Measurements from ENCODE around the gene SPINT3. TPM values are rescaled to one million over a fixed set of nuclear protein-coding genes. Genes with fewer than 3 reads are reported as not detected.

SPINT3 gene
- total RNA-seq, 1 experiment from 2014 or later = not detected

DNA sequence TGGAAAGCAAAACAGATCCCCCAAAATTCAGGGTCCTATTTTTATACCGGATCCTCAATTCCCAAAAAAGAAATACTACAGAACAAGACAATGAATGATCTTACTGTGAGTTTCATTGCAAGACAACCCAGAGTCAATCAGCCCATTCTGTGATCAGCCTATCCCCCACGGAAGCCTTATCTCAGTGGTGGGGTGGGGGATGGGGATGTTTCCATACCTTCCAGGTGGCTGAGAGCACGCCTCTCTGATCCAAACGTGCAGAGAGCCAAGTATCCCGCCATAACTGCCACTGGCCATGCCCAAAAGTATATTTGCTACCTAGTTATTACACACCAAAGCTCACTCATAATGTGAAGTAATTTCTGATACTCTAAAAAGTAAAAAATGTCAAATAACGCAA, 30.7 kb downstream of the SPINT3 start:
- no peaks in the 10 kb centered on the region for H3K27me3 ChIP-seq (ENCODE audit: insufficient read depth, low read length)
- BruUV-seq (replicated peaks) = no TSS peak
- CTCF ChIA-PET = interaction anchor here (1.3 kb wide), 1 partner anchor 389 kb away, joined by 4 read pairs; no protein-coding TSS in a partner anchor
- TF ChIP-seq EZH2 (IDR thresholded peaks at IDR 0.05) (no peak), POLR2AphosphoS5 (IDR thresholded peaks at IDR 0.05; ENCODE audit: low read depth, low read length) (no peak)
- TF ChIP-seq, protein P1, sequence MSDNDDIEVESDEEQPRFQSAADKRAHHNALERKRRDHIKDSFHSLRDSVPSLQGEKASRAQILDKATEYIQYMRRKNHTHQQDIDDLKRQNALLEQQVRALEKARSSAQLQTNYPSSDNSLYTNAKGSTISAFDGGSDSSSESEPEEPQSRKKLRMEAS (IDR thresholded peaks at IDR 0.05) = no peak
- H3K4me2 ChIP-seq (ENCODE audit: low read length) = no peak overlapping the region
- no peak overlapping the region for H3K27ac ChIP-seq (ENCODE audit: low read depth, low read length)
- H3K9ac ChIP-seq (ENCODE audit: low read length) = no peak overlapping the region
- H3K36me3 ChIP-seq (ENCODE audit: control insufficient read depth in 1 of 2, insufficient read depth in 2 of 2, low read length in 2 of 2) = no peaks in the 10 kb centered on the region
- POLR2A ChIA-PET = no interaction called here
- H3K4me1 ChIP-seq (ENCODE audit: control insufficient read depth in 1 of 2, insufficient read depth in 2 of 2, low read length in 2 of 2) = peaks cover 0 to 12% of the 10 kb centered on the region in 2 experiments; a peak in 2 of 4 replicates
- DNase-seq (ENCODE audit: low read depth, low spot score) (no peak), ATAC-seq (no peak)
- H3K9me3 ChIP-seq (ENCODE audit: control insufficient read depth in 1 of 2, insufficient read depth in 1 of 2, low read depth in 1 of 2, low read length in 2 of 2) = no peaks in the 10 kb centered on the region
- H3K9me2 ChIP-seq (ENCODE audit: insufficient read depth) = no peaks in the 10 kb centered on the region
- no peak overlapping the region for H2AFZ ChIP-seq (ENCODE audit: low read depth, low read length, poor library complexity, severe bottlenecking)
- H4K20me1 ChIP-seq (ENCODE audit: insufficient read depth) = no peaks in the 10 kb centered on the region
- H3K4me3 ChIP-seq (replicated peaks in 1 of 2; ENCODE audit: low read depth in 1 of 2, low read length in 2 of 2) = no peak overlapping the region
- intact Hi-C loops (cut with micrococcal nuclease) = no loop called here
- H3K79me2 ChIP-seq (ENCODE audit: insufficient read depth, low read length) = no peaks in the 10 kb centered on the region
- RAD21 ChIA-PET (ENCODE audit: low non-redundant PET in 1 of 2, low total read pairs in 2 of 2, uncharacterized antibody in 2 of 2, unreplicated experiment in 2 of 2) = no interaction called here

DNA sequence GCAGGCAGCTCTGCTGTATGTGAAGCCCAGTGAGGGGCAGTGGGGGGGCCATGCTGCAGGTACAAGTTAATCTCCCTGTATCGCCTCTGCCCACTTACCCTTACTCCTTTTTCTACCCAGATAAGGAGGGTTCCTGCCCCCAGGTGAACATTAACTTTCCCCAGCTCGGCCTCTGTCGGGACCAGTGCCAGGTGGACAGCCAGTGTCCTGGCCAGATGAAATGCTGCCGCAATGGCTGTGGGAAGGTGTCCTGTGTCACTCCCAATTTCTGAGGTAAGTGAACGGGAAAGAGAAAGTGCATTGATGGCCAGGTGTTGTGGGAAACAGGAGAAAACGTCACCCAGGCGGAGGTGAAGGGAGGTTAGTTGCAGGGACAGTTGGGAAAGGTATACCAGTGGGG, 35.6 kb downstream of the SPINT3 start:
- Histone ChIP-seq H3K27me3 (ENCODE audit: insufficient read depth, low read length) (peaks cover 7% of the 10 kb centered on the region; the same call in 1 of the 2 replicates), H3K9ac (ENCODE audit: low read length) (no peak overlapping the region), H3K4me3 (replicated peaks in 1 of 2; ENCODE audit: low read depth in 1 of 2, low read length in 2 of 2) (no peak overlapping the region), H3K9me3 (ENCODE audit: control insufficient read depth in 1 of 2, insufficient read depth in 1 of 2, low read depth in 1 of 2, low read length in 2 of 2) (no peaks in the 10 kb centered on the region), H3K4me2 (ENCODE audit: low read length) (no peak overlapping the region), H3K27ac (ENCODE audit: low read depth, low read length) (no peak overlapping the region), H3K9me2 (ENCODE audit: insufficient read depth) (no peaks in the 10 kb centered on the region), H4K20me1 (ENCODE audit: insufficient read depth) (no peaks in the 10 kb centered on the region), H3K36me3 (ENCODE audit: control insufficient read depth in 1 of 2, insufficient read depth in 2 of 2, low read length in 2 of 2) (no peaks in the 10 kb centered on the region), H2AFZ (ENCODE audit: low read depth, low read length, poor library complexity, severe bottlenecking) (no peak overlapping the region), H3K79me2 (ENCODE audit: insufficient read depth, low read length) (no peaks in the 10 kb centered on the region), H3K4me1 (ENCODE audit: control insufficient read depth in 1 of 2, insufficient read depth in 2 of 2, low read length in 2 of 2) (no peaks in the 10 kb centered on the region)
- ATAC-seq (no peak), DNase-seq (ENCODE audit: low read depth, low spot score) (no peak)
- no peak for TF ChIP-seq RAD21 (IDR thresholded peaks at IDR 0.05; ENCODE audit: low read depth)
- TF ChIP-seq, protein P2, sequence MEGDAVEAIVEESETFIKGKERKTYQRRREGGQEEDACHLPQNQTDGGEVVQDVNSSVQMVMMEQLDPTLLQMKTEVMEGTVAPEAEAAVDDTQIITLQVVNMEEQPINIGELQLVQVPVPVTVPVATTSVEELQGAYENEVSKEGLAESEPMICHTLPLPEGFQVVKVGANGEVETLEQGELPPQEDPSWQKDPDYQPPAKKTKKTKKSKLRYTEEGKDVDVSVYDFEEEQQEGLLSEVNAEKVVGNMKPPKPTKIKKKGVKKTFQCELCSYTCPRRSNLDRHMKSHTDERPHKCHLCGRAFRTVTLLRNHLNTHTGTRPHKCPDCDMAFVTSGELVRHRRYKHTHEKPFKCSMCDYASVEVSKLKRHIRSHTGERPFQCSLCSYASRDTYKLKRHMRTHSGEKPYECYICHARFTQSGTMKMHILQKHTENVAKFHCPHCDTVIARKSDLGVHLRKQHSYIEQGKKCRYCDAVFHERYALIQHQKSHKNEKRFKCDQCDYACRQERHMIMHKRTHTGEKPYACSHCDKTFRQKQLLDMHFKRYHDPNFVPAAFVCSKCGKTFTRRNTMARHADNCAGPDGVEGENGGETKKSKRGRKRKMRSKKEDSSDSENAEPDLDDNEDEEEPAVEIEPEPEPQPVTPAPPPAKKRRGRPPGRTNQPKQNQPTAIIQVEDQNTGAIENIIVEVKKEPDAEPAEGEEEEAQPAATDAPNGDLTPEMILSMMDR (IDR thresholded peaks at IDR 0.05 in 2 of 3, conservative IDR thresholded peaks at IDR 0.05 in 1 of 3; ENCODE audit: borderline replicate concordance in 1 of 3, insufficient read depth in 1 of 3, low read depth in 2 of 3, low read length in 2 of 3) = no peak
- TF ChIP-seq, protein P3, sequence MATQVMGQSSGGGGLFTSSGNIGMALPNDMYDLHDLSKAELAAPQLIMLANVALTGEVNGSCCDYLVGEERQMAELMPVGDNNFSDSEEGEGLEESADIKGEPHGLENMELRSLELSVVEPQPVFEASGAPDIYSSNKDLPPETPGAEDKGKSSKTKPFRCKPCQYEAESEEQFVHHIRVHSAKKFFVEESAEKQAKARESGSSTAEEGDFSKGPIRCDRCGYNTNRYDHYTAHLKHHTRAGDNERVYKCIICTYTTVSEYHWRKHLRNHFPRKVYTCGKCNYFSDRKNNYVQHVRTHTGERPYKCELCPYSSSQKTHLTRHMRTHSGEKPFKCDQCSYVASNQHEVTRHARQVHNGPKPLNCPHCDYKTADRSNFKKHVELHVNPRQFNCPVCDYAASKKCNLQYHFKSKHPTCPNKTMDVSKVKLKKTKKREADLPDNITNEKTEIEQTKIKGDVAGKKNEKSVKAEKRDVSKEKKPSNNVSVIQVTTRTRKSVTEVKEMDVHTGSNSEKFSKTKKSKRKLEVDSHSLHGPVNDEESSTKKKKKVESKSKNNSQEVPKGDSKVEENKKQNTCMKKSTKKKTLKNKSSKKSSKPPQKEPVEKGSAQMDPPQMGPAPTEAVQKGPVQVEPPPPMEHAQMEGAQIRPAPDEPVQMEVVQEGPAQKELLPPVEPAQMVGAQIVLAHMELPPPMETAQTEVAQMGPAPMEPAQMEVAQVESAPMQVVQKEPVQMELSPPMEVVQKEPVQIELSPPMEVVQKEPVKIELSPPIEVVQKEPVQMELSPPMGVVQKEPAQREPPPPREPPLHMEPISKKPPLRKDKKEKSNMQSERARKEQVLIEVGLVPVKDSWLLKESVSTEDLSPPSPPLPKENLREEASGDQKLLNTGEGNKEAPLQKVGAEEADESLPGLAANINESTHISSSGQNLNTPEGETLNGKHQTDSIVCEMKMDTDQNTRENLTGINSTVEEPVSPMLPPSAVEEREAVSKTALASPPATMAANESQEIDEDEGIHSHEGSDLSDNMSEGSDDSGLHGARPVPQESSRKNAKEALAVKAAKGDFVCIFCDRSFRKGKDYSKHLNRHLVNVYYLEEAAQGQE (IDR thresholded peaks at IDR 0.05; ENCODE audit: low read depth) = no peak
- no peak for TF ChIP-seq FOSL1 (IDR thresholded peaks at IDR 0.05; ENCODE audit: low read depth)
- no peak for TF ChIP-seq EZH2 (IDR thresholded peaks at IDR 0.05)
- no peak for TF ChIP-seq SP1 (IDR thresholded peaks at IDR 0.05; ENCODE audit: low read depth)
- no peak for TF ChIP-seq CBX3 (IDR thresholded peaks at IDR 0.05; ENCODE audit: low read depth)
- TF ChIP-seq, protein P4, sequence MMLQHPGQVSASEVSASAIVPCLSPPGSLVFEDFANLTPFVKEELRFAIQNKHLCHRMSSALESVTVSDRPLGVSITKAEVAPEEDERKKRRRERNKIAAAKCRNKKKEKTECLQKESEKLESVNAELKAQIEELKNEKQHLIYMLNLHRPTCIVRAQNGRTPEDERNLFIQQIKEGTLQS (IDR thresholded peaks at IDR 0.05) = no peak
- TF ChIP-seq, protein P1 (IDR thresholded peaks at IDR 0.05) = no peak
- TF ChIP-seq POLR2A (IDR thresholded peaks at IDR 0.05; ENCODE audit: borderline replicate concordance, extremely low read depth, insufficient read depth, insufficient read length) = no peak
- TF ChIP-seq ZNF274 (IDR thresholded peaks at IDR 0.05; ENCODE audit: low read depth, low read length) = no peak
- TF ChIP-seq JUND (IDR thresholded peaks at IDR 0.05) = no peak
- no peak for TF ChIP-seq SIN3A (IDR thresholded peaks at IDR 0.05; ENCODE audit: low read depth)
- TF ChIP-seq EGR1 (IDR thresholded peaks at IDR 0.05; ENCODE audit: low read depth) = no peak
- TF ChIP-seq SRF (IDR thresholded peaks at IDR 0.05; ENCODE audit: low read depth) = no peak
- no peak for TF ChIP-seq ZFX (IDR thresholded peaks at IDR 0.05)
- RAD21 ChIA-PET (ENCODE audit: low non-redundant PET in 1 of 2, low total read pairs in 2 of 2, uncharacterized antibody in 2 of 2, unreplicated experiment in 2 of 2) = no interaction called here
- CTCF ChIA-PET = no interaction called here
- POLR2A ChIA-PET = no interaction called here
- intact Hi-C loops (cut with micrococcal nuclease) = no loop called here
- no TSS peak for BruUV-seq (replicated peaks)

Data from HCT116 (cell line).